ENCODE results near the gene DHRS9.
"Not testable (repeated sequence)": the region's sequence is repeated elsewhere in the genome, so short reads cannot be mapped to it uniquely, and the experiment has no call there.

Gene DHRS9

DNA sequence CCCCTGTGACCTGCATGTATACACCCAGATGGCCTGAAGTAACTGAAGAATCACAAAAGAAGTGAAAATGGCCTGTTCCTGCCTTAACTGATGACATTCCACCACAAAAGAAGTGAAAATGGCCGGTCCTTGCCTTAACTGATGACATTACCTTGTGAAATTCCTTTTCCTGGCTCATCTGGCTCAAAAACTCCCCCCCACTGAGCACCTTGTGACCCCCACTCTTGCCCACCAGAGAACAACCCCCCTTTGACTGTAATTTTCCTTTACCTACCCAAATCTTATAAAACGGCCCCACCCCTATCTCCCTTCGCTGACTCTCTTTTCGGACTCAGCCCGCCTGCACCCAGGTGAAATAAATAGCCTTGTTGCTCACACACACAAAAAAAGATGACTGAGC, 67.1 kb downstream of the DHRS9 start:
- not testable (repeated sequence) for DNase-seq (ENCODE audit: low read depth in 2 of 2)

- no peak for DNase-seq (ENCODE audit: low read depth in 2 of 2)
Measured at GRCh38 chr2:169136885-169137534, 67.6 kb downstream of the DHRS9 start.

DNA sequence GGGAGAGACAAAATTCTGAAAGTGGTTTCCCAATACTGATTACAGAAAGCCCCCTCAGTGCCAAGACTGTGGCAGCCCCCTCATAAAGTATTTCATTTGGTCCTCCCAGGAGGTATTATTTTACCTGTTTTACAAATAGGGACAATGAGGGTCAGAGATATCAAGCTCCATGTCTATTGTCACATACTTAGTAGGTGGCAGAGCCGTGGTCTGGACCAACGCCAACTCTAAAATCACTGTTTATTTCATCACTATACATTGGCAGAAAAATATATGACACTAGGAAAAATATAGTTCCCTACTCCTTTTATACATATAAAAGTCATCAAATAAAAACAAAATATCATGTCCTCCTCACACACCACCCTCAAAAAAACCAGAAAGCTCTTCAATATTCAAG, 68.6 kb downstream of the DHRS9 start:
- DNase-seq (ENCODE audit: low read depth in 2 of 2), result no peak

DNA sequence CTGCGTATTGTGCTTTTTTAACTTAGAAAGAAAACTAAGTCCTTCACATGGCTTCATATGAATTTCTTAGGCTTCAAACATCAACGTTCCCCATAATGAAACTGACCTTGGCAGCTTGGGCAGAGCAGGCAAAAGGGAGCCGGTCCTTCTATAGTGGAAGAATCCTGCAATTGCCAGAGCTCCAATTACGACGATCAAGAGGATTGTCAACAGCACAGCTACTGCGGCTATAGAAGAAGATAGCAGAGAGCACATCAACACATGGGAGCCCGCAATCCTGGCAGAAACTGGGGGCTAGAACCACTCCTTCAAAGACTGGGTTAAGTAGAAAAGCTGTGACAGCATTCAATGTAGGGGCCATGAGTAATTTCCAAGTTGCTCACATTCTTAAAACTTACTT, 69.8 kb downstream of the DHRS9 start:
- DNase-seq (ENCODE audit: low read depth in 2 of 2), result no peak

DNA sequence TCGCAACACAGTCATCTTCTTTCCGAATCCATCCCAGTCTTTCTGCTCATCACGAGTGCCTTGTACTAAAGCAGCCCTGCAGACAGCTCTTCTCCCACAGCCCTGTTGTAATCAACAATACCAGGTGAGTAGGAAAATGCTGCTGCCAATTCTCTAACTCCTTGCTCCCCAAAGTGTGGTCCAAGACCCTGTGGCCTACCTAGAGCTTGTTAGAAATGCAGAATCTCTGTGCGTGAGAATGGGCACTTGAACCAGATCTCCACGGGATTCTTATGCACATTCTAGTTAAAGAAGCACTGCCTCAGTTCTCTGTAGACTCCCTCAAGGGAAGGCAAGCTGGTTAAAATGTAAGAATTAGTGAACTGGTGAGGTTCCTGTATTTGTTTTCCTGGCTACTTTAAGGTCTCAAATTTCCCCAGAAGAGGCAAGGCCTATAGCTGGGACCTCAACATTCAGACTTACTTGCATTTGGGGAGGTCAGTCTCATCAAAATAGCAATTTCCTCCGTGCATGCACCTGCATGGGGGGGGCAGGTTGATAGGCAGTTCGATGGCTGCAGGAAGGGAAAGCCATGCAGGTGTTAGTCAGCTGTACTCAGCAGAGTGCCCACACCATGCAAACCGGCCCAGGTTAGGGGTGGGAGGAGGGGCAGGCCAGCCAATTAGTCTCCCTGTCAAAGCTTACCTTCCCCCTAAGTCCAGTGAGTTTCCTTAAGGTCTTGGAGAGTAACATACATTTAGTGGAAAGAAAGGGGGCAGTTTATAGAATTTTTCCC, 70.8 kb downstream of the DHRS9 start:
- no peak for DNase-seq (ENCODE audit: low read depth in 2 of 2)

DNA sequence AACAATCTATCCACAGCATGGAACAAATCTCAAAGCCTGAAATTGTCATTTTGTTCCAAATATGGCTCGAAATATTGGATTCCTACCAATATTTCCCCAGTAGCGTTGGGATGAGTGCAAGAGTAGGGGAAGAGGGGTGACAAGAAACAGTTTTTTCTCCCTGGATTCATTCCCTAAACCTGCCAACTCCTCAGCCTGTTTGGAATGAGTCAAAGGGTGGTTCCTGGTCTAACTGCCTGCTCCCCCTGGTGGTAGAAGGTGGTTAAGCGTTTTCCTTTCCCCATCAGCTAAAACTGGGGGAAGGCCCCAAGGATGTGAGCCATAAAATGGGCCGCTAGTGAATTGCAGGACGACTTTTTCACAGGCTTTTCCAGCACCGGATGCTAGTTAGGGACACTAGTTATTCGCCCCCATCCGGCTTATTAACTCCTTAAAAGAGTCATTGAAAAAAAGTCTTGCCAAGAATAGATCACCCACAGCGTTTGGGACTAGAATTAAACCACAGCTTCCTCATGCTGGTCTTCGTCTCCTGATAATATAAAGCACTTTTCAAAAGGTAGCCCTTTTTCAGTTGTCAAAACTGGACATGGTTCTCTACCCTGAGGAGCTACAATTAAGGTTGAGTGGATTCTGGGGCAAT, 72.5 kb downstream of the DHRS9 start:
- peak; percentile 20 to 22 for DNase-seq (ENCODE audit: low read depth in 2 of 2)

- DNase-seq (ENCODE audit: low read depth in 2 of 2), result no peak
Measured at GRCh38 chr2:169143998-169144397, 74.6 kb downstream of the DHRS9 start.

Measured in fibroblast of skin of left quadriceps (primary cell).